SK-N-SH (cell line): ENCODE data around the gene DPEP3. TPM values are rescaled to one million over a fixed set of nuclear protein-coding genes. Genes with fewer than 3 reads are reported as not detected.

ENCODE experiments used
- CTCF ChIA-PET: fragments of 300-600, 350-600 bp; formaldehyde crosslinking; extraction: SDS; loops from one replicate; lab custom pipeline; 2021; lab: Yijun Ruan, JAX
- POLR2A ChIA-PET: fragments of 350-600 bp; sonication (Branson Sonifier 250); formaldehyde crosslinking; extraction: SDS; loops from one replicate; lab custom pipeline; 2020; ENCODE audit warnings: antibody characterized with exemption, inconsistent platforms; lab: Yijun Ruan, JAX
- DNase-seq: peaks from one replicate; pipeline ENCODE4 v3.0.0; 2012
- H2AFZ ChIP-seq: fragments of 200-600 bp; sonication (generic); 2 replicates; pipeline ENCODE4 v1.8.1; 2016; ENCODE audit warnings: antibody characterized with exemption, mild to moderate bottlenecking, low read depth
- H3F3A ChIP-seq: fragments of 200-600 bp; sonication (generic); replicated peaks from 2 replicates; pipeline ENCODE3; 2016; ENCODE audit warnings: antibody characterized with exemption, mild to moderate bottlenecking; ENCODE audit not compliant: insufficient read depth
- H3K27ac ChIP-seq, 2 experiments: fragments of 200-500 bp in 1 of 2; fragments of 200-600 bp in 1 of 2; sonication (Bioruptor generic) in 1 of 2; sonication (generic), shearing (Covaris generic) in 1 of 2; 2 replicates each; pipeline versions ENCODE4 v1.5.1 to v1.6.1; 2014 to 2016; ENCODE audit warnings: low read depth in 2 of 2, inconsistent platforms in 1 of 2, low read length in 1 of 2, mild to moderate bottlenecking in 1 of 2, mixed read lengths in 1 of 2
- H3K27me3 ChIP-seq: fragments of 200-600 bp; sonication (generic), shearing (Covaris generic); 2 replicates; pipeline ENCODE4 v1.6.1; 2016; ENCODE audit warnings: mixed run types; ENCODE audit not compliant: insufficient read depth
- H3K36me3 ChIP-seq, 2 experiments: fragments of 200-500 bp in 1 of 2; fragments of 200-600 bp in 1 of 2; sonication (Bioruptor generic) in 1 of 2; sonication (generic) in 1 of 2; replicated peaks in 1 of 2; 2 replicates each; pipeline versions ENCODE3 to v1.5.1; 2014 to 2016; ENCODE audit warnings: low read length in 1 of 2, mild to moderate bottlenecking in 1 of 2; ENCODE audit not compliant: insufficient read depth in 2 of 2, control insufficient read depth in 1 of 2
- H3K4me1 ChIP-seq, 2 experiments: fragments of 200-500 bp in 1 of 2; fragments of 200-600 bp in 1 of 2; sonication (Bioruptor generic) in 1 of 2; sonication (generic), shearing (Covaris generic) in 1 of 2; 2 replicates each; pipeline versions ENCODE4 v1.5.1 to v1.6.1; 2014 to 2016; ENCODE audit warnings: low read depth in 1 of 2, low read length in 1 of 2, mixed run types in 1 of 2; ENCODE audit not compliant: insufficient read depth in 2 of 2, control insufficient read depth in 1 of 2
- H3K4me2 ChIP-seq: fragments of 200-600 bp; sonication (generic), shearing (Covaris generic); 2 replicates; pipeline ENCODE4 v1.6.1; 2017; ENCODE audit warnings: mixed run types
- H3K4me3 ChIP-seq, 2 experiments: fragments of 200-500 bp in 1 of 2; fragments of 200-600 bp in 1 of 2; sonication (Bioruptor generic) in 1 of 2; sonication (generic), shearing (Covaris generic) in 1 of 2; 2 replicates each; pipeline versions ENCODE4 v1.5.1 to v1.8.1; 2014 to 2016; ENCODE audit warnings: low read depth in 2 of 2, inconsistent platforms in 1 of 2, low read length in 1 of 2, mild to moderate bottlenecking in 1 of 2, mixed read lengths in 1 of 2, moderate library complexity in 1 of 2
- H3K79me2 ChIP-seq: fragments of 200-600 bp; sonication (generic); 2 replicates; pipeline ENCODE4 v1.8.1; 2017; ENCODE audit warnings: mild to moderate bottlenecking; ENCODE audit not compliant: insufficient read depth
- H3K9ac ChIP-seq: fragments of 200-600 bp; sonication (generic); 2 replicates; pipeline ENCODE4 v1.6.1; 2017; ENCODE audit warnings: mixed run types
- H3K9me2 ChIP-seq: fragments of 200-600 bp; sonication (generic); 2 replicates; pipeline ENCODE4 v1.6.1; 2017; ENCODE audit warnings: mixed run types
- H3K9me3 ChIP-seq: fragments of 200-600 bp; sonication (generic); 2 replicates; pipeline ENCODE4 v1.6.1; 2017; ENCODE audit warnings: mixed run types, mild to moderate bottlenecking, moderate library complexity
- H4K20me1 ChIP-seq: fragments of 200-600 bp; sonication (generic); 2 replicates; pipeline ENCODE4 v1.6.1; 2017; ENCODE audit warnings: mild to moderate bottlenecking, mixed run types; ENCODE audit not compliant: insufficient read depth
- CHD2 ChIP-seq: fragments of 150-350 bp; IDR thresholded peaks from 2 replicates; pipeline ENCODE4 v1.6.1; 2018; ENCODE audit warnings: low read length; ENCODE audit not compliant: partially characterized antibody
- ELF1 ChIP-seq: IDR thresholded peaks from 2 replicates; pipeline ENCODE4 v1.4.0; 2012
- FOSL2 ChIP-seq: IDR thresholded peaks from 2 replicates; pipeline ENCODE4 v1.4.0; 2012; ENCODE audit warnings: low read depth, mild to moderate bottlenecking, moderate library complexity, borderline replicate concordance
- FOXJ3 ChIP-seq: sonication (generic); formaldehyde crosslinking; IDR thresholded peaks from 2 replicates; pipeline ENCODE4 v1.5.1; 2020; ENCODE audit warnings: mild to moderate bottlenecking, missing genetic modification reagents
- FOXM1 ChIP-seq: IDR thresholded peaks from 2 replicates; pipeline ENCODE4 v1.4.0; 2012; ENCODE audit warnings: low read depth, mild to moderate bottlenecking
- GABPA ChIP-seq: IDR thresholded peaks from 2 replicates; pipeline ENCODE4 v1.4.0; 2012; ENCODE audit warnings: low read depth, mild to moderate bottlenecking
- JUND ChIP-seq: IDR thresholded peaks from 2 replicates; pipeline ENCODE4 v1.4.0; 2012
- NFIC ChIP-seq: IDR thresholded peaks from 2 replicates; pipeline ENCODE4 v1.4.0; 2012; ENCODE audit warnings: borderline replicate concordance
- POLR2AphosphoS5 ChIP-seq: IDR thresholded peaks from 2 replicates; pipeline ENCODE4 v1.6.1; 2012; ENCODE audit warnings: low read depth, low read length
- RAD21 ChIP-seq: IDR thresholded peaks from 2 replicates; pipeline ENCODE4 v1.6.1; 2012; ENCODE audit warnings: mild to moderate bottlenecking, low read length
- RXRA ChIP-seq: IDR thresholded peaks from 2 replicates; pipeline ENCODE4 v1.4.0; 2012; ENCODE audit warnings: low read depth, mild to moderate bottlenecking, borderline replicate concordance
- SIN3A ChIP-seq: IDR thresholded peaks from 2 replicates; pipeline ENCODE4 v1.6.1; 2012; ENCODE audit warnings: low read depth, mild to moderate bottlenecking, low read length, moderate library complexity, borderline replicate concordance
- SMC3 ChIP-seq: IDR thresholded peaks from 2 replicates; pipeline ENCODE4 v1.6.1; 2012; ENCODE audit warnings: low read depth, low read length, improper control_type of control experiment
- TEAD4 ChIP-seq: IDR thresholded peaks from 2 replicates; pipeline ENCODE4 v1.4.0; 2012; ENCODE audit warnings: mild to moderate bottlenecking, borderline replicate concordance; ENCODE audit not compliant: insufficient read depth
- WGBS: methylation state at CpG from one replicate; pipeline ENCODE4 v1.1.6; 2017; ENCODE audit warnings: low lambda C conversion rate; 5-methylcytosine and 5-hydroxymethylcytosine counted together
- polyA plus RNA-seq, 3 experiments: library from polyadenylated mRNA; depleted of rRNA; stranded (reverse); fragments of >200 nt; gene quantifications; 2 replicates each; pipeline ENCODE4 v1.2.3, GENCODE V29; 2012
- TF ChIP-seq, protein P1 (sequence below): IDR thresholded peaks from 2 replicates; pipeline ENCODE4 v1.4.0; 2012; ENCODE audit warnings: low read depth, borderline replicate concordance
- TF ChIP-seq, protein P2 (sequence below): fragments of 200-600 bp; sonication (generic); IDR thresholded peaks from 2 replicates; pipeline ENCODE4 v1.6.1; 2017; ENCODE audit warnings: antibody characterized with exemption, mild to moderate bottlenecking, moderate library complexity
- TF ChIP-seq, protein P3 (sequence below): fragments of 150-350 bp; IDR thresholded peaks from 2 replicates; pipeline ENCODE4 v1.6.1; 2016; ENCODE audit warnings: mild to moderate bottlenecking, low read depth, low read length
- TF ChIP-seq, protein P4 (sequence below): IDR thresholded peaks from 2 replicates; pipeline ENCODE4 v1.4.0; 2012; ENCODE audit warnings: low read depth, borderline replicate concordance

Gene DPEP3
- polyA plus RNA-seq, 1 of the 3 experiments (the other 2 are of a cell fraction): not detected

DNA sequence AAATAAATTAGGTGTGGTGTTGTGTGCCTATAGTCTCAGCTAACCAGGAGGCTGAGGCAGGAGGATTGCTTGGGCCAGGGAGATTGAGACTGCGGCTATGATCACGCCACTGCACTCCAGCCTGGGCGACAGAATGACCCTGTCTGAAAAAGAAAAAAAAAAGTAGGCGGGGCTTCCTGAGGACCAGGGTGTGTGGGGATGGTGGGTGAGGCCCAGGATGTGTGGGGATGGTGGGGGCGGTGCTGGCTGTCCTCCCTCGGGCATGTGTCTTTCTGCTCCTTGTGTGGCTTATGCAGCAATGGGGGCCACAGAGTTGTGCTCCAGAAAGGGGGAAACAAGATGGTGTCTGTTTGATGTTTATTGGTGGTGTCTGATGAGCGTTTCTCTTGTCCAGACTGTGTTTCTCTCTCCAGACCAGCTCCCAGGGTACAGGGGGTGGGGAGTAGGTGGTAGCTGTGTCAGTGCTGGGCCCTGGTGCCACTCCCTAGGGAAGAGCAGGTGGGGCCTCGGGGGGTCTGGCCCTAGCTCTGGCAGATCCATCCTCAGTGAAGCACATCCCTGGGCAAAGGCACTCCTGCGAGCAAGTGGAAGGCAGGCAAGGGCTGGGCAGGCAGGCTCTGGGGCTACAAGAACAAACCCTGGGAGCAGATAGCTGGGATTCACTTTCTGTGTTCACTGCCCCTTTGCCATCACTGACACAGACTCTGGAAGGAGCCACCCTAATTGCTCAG lies 38.7 kb downstream of the DPEP3 start:
- DNase-seq: no peak
- TF ChIP-seq FOSL2: no peak
- TF ChIP-seq SMC3: no peak
- TF ChIP-seq TEAD4: no peak
- no peak for TF ChIP-seq RXRA
- TF ChIP-seq, all 33 proteins: peak for 0
- peak overlapping the region in 1 of 2 experiments; percentile 16; a peak in 1 of 4 replicates for H3K4me3 ChIP-seq
- H3K4me1 ChIP-seq: peaks cover 5 to 28% of the 10 kb centered on the region in 2 experiments; a peak in 2 of 4 replicates
- H3K27me3 ChIP-seq: no peaks in the 10 kb centered on the region
- H3K9me3 ChIP-seq: no peaks in the 10 kb centered on the region
- peaks cover 13% of the 10 kb centered on the region; the same call in 1 of the 2 replicates for H4K20me1 ChIP-seq
- no peak overlapping the region for H3K27ac ChIP-seq
- peaks cover 26% of the 10 kb centered on the region for H3K79me2 ChIP-seq
- 94% methylated on average over 8 of the region's 9 CpGs for WGBS
- CTCF ChIA-PET: interaction anchor here (0.6 to 28.1 kb wide), 22 partner anchors 9 to 296 kb away, joined by 3 to 564 read pairs (median 5); partner anchors contain the start of genes CARMIL2, CTRL, EDC4 and NFATC3
- peaks cover 27% of the 10 kb centered on the region for H3F3A ChIP-seq
- no peak overlapping the region for H2AFZ ChIP-seq
- H3K9me2 ChIP-seq: no peaks in the 10 kb centered on the region
- H3K4me2 ChIP-seq: no peak overlapping the region
- POLR2A ChIA-PET: interaction anchor here (1.0 to 1.6 kb wide), 3 partner anchors 8 to 53 kb away, joined by 3 to 4 read pairs (median 4); no protein-coding TSS in a partner anchor
- no peak overlapping the region for H3K9ac ChIP-seq
- peaks cover 12 to 44% of the 10 kb centered on the region in 2 experiments for H3K36me3 ChIP-seq

GRCh38 chr16:67940446-67941089 lies 39.7 kb downstream of the DPEP3 start:
- DNase-seq: no peak
- Histone ChIP-seq H3K27me3 (no peaks in the 10 kb centered on the region), H4K20me1 (peaks cover 13% of the 10 kb centered on the region; the same call in 1 of the 2 replicates), H3K36me3 (peaks cover 12 to 34% of the 10 kb centered on the region in 2 experiments), H3F3A (peaks cover 27% of the 10 kb centered on the region), H3K9ac (no peak overlapping the region), H3K4me1 (peaks cover 5 to 28% of the 10 kb centered on the region in 2 experiments; a peak in 2 of 4 replicates), H2AFZ (no peak overlapping the region), H3K79me2 (peaks cover 28% of the 10 kb centered on the region), H3K4me2 (no peak overlapping the region), H3K4me3 (no peak overlapping the region), H3K27ac (no peak overlapping the region), H3K9me2 (no peaks in the 10 kb centered on the region), H3K9me3 (no peaks in the 10 kb centered on the region)
- CTCF ChIA-PET: interaction anchor here (0.9 to 28.1 kb wide), 10 partner anchors 9 to 125 kb away, joined by 3 to 564 read pairs (median 9); partner anchors contain the start of genes CTRL, EDC4, NRN1L and NUTF2
- POLR2A ChIA-PET: interaction anchor here (1.2 to 1.4 kb wide), 3 partner anchors 9 to 26 kb away, joined by 4 to 6 read pairs (median 4); no protein-coding TSS in a partner anchor
- no peak for TF ChIP-seq JUND
- TF ChIP-seq, protein P1, sequence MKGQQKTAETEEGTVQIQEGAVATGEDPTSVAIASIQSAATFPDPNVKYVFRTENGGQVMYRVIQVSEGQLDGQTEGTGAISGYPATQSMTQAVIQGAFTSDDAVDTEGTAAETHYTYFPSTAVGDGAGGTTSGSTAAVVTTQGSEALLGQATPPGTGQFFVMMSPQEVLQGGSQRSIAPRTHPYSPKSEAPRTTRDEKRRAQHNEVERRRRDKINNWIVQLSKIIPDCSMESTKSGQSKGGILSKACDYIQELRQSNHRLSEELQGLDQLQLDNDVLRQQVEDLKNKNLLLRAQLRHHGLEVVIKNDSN: no peak
- TF ChIP-seq FOSL2: no peak
- TF ChIP-seq, protein P2, sequence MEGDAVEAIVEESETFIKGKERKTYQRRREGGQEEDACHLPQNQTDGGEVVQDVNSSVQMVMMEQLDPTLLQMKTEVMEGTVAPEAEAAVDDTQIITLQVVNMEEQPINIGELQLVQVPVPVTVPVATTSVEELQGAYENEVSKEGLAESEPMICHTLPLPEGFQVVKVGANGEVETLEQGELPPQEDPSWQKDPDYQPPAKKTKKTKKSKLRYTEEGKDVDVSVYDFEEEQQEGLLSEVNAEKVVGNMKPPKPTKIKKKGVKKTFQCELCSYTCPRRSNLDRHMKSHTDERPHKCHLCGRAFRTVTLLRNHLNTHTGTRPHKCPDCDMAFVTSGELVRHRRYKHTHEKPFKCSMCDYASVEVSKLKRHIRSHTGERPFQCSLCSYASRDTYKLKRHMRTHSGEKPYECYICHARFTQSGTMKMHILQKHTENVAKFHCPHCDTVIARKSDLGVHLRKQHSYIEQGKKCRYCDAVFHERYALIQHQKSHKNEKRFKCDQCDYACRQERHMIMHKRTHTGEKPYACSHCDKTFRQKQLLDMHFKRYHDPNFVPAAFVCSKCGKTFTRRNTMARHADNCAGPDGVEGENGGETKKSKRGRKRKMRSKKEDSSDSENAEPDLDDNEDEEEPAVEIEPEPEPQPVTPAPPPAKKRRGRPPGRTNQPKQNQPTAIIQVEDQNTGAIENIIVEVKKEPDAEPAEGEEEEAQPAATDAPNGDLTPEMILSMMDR: no peak
- TF ChIP-seq FOXM1: no peak
- TF ChIP-seq SIN3A: no peak
- no peak for TF ChIP-seq POLR2AphosphoS5
- TF ChIP-seq ELF1: no peak
- TF ChIP-seq RAD21: no peak
- TF ChIP-seq, protein P3, sequence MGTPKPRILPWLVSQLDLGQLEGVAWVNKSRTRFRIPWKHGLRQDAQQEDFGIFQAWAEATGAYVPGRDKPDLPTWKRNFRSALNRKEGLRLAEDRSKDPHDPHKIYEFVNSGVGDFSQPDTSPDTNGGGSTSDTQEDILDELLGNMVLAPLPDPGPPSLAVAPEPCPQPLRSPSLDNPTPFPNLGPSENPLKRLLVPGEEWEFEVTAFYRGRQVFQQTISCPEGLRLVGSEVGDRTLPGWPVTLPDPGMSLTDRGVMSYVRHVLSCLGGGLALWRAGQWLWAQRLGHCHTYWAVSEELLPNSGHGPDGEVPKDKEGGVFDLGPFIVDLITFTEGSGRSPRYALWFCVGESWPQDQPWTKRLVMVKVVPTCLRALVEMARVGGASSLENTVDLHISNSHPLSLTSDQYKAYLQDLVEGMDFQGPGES: no peak
- TF ChIP-seq, protein P4, sequence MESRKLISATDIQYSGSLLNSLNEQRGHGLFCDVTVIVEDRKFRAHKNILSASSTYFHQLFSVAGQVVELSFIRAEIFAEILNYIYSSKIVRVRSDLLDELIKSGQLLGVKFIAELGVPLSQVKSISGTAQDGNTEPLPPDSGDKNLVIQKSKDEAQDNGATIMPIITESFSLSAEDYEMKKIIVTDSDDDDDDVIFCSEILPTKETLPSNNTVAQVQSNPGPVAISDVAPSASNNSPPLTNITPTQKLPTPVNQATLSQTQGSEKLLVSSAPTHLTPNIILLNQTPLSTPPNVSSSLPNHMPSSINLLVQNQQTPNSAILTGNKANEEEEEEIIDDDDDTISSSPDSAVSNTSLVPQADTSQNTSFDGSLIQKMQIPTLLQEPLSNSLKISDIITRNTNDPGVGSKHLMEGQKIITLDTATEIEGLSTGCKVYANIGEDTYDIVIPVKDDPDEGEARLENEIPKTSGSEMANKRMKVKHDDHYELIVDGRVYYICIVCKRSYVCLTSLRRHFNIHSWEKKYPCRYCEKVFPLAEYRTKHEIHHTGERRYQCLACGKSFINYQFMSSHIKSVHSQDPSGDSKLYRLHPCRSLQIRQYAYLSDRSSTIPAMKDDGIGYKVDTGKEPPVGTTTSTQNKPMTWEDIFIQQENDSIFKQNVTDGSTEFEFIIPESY: no peak
- TF ChIP-seq NFIC: no peak
- no peak for TF ChIP-seq FOXJ3 (CRISPR knock-in tag)
- TF ChIP-seq CHD2: no peak
- TF ChIP-seq GABPA: no peak
- TF ChIP-seq SMC3: no peak
- WGBS: 97% methylated on average over 5 of the region's 5 CpGs
